PC-9 (cell line): ENCODE measurements around the gene COL25A1. TPM values are rescaled to one million over a fixed set of nuclear protein-coding genes. Genes with fewer than 3 reads are reported as not detected.
"Not testable (repeated sequence)": the region's sequence is repeated elsewhere in the genome, so short reads cannot be mapped to it uniquely, and the experiment has no call there.

Source experiments
- BruUV-seq: library from RNA; stranded (reverse); fragments of 400-500 nt; replicated peaks from 2 replicates; lab custom pipeline; 2021; lab: Mats Ljungman, UMichigan
- CTCF ChIA-PET: fragments of 300-600 bp; sonication (Branson Sonifier 250); formaldehyde crosslinking; loops from one replicate; lab custom pipeline; 2022; ENCODE audit warnings: antibody characterized with exemption; lab: Charles Lee
- POLR2A ChIA-PET: fragments of 300-600 bp; sonication (Branson Sonifier 250); formaldehyde crosslinking; loops from one replicate; lab custom pipeline; 2022; ENCODE audit warnings: antibody characterized with exemption; ENCODE audit not compliant: unreplicated experiment; lab: Charles Lee
- DNase-seq, 2 experiments: peaks; one replicate each; pipeline versions ENCODE4 v3.0.0 to v3.0.0-alpha.2; 2015 to 2022; ENCODE audit warnings: mixed read lengths in 1 of 2
- H2AFZ ChIP-seq: fragments of 200-600 bp; sonication (generic); 2 replicates; pipeline ENCODE4 v1.8.1; 2017; ENCODE audit warnings: antibody characterized with exemption
- H3F3A ChIP-seq: fragments of 200-600 bp; sonication (generic); 2 replicates; pipeline ENCODE4 v1.8.1; 2017; ENCODE audit warnings: antibody characterized with exemption, mild to moderate bottlenecking, low read depth; ENCODE audit not compliant: insufficient read depth
- H3K27ac ChIP-seq: fragments of 200-600 bp; sonication (generic); 2 replicates; pipeline ENCODE4 v1.6.1; 2016; ENCODE audit warnings: mixed run types
- H3K27me3 ChIP-seq: fragments of 200-600 bp; sonication (generic); 2 replicates; pipeline ENCODE4 v1.6.1; 2016; ENCODE audit warnings: low read depth, mixed run types; ENCODE audit not compliant: insufficient read depth
- H3K36me3 ChIP-seq: fragments of 200-600 bp; sonication (generic); 2 replicates; pipeline ENCODE4 v1.6.1; 2016; ENCODE audit warnings: low read depth, mixed run types
- H3K4me1 ChIP-seq: fragments of 200-600 bp; sonication (generic); replicated peaks from 2 replicates; pipeline ENCODE4 v1.6.1; 2016; ENCODE audit warnings: mixed run types; ENCODE audit not compliant: insufficient read depth
- H3K4me2 ChIP-seq: fragments of 200-600 bp; sonication (generic); 2 replicates; pipeline ENCODE4 v1.6.1; 2017; ENCODE audit warnings: mixed run types
- H3K4me3 ChIP-seq: fragments of 200-600 bp; sonication (generic); 2 replicates; pipeline ENCODE4 v1.6.1; 2016; ENCODE audit warnings: mixed run types
- H3K79me2 ChIP-seq: fragments of 200-600 bp; sonication (generic); 2 replicates; pipeline ENCODE4 v1.6.1; 2017; ENCODE audit warnings: low read depth, mixed run types
- H3K9me2 ChIP-seq: fragments of 200-600 bp; sonication (generic); 2 replicates; pipeline ENCODE4 v1.8.1; 2017; ENCODE audit warnings: mild to moderate bottlenecking; ENCODE audit not compliant: insufficient read depth
- H3K9me3 ChIP-seq: fragments of 200-600 bp; sonication (generic); 2 replicates; pipeline ENCODE4 v1.8.1; 2016; ENCODE audit warnings: low read depth; ENCODE audit not compliant: insufficient read depth
- H4K20me1 ChIP-seq: fragments of 200-600 bp; sonication (generic); 2 replicates; pipeline ENCODE4 v1.8.1; 2017; ENCODE audit not compliant: insufficient read depth
- CTCF ChIP-seq: fragments of 200-600 bp; sonication (generic); conservative IDR thresholded peaks from 2 replicates; pipeline ENCODE4 v1.6.1; 2017; ENCODE audit warnings: mixed run types, antibody characterized with exemption, mild to moderate bottlenecking, moderate library complexity
- EZH2 ChIP-seq: fragments of 200-600 bp; sonication (generic); IDR thresholded peaks from 2 replicates; pipeline ENCODE4 v1.8.0; 2017; ENCODE audit warnings: antibody characterized with exemption, low read depth
- intact Hi-C: fragments of 100-400 bp; cut with micrococcal nuclease; formaldehyde crosslinking; loops from one replicate; pipeline ENCODE4 v1.10.0; 2022; ENCODE audit not compliant: unreplicated experiment
- total RNA-seq: library from RNA; stranded (reverse); gene quantifications from 2 replicates; pipeline ENCODE4 v1.2.3, GENCODE V29; 2021

Gene COL25A1
- total RNA-seq, 1 experiment from 2014 or later: not detected

- Histone ChIP-seq H3F3A (no peaks in the 10 kb centered on the region), H3K79me2 (no peaks in the 10 kb centered on the region), H3K27me3 (no peaks in the 10 kb centered on the region), H3K9me2 (no peaks in the 10 kb centered on the region), H3K4me1 (no peaks in the 10 kb centered on the region), H3K4me2 (no peak overlapping the region), H3K4me3 (no peak overlapping the region), H3K36me3 (no peaks in the 10 kb centered on the region), H3K9me3 (no peaks in the 10 kb centered on the region), H3K27ac (no peak overlapping the region), H2AFZ (no peak overlapping the region), H4K20me1 (no peaks in the 10 kb centered on the region)
- BruUV-seq: no TSS peak
- no peak for TF ChIP-seq EZH2
- TF ChIP-seq CTCF: no peak
- no peak for DNase-seq
- intact Hi-C loops: no loop called here
- POLR2A ChIA-PET: interaction anchor here (0.7 kb wide), 1 partner anchor 1631 kb away, joined by 4 read pairs; no protein-coding TSS in a partner anchor
- CTCF ChIA-PET: no interaction called here
Measured at GRCh38 chr4:109113521-109113920, 188.9 kb downstream of the COL25A1 start.

- Histone ChIP-seq H3K4me1 (no peaks in the 10 kb centered on the region), H3K36me3 (no peaks in the 10 kb centered on the region), H3K9me3 (no peaks in the 10 kb centered on the region), H3K27me3 (no peaks in the 10 kb centered on the region), H3K4me3 (no peak overlapping the region), H3F3A (no peaks in the 10 kb centered on the region), H3K9me2 (no peaks in the 10 kb centered on the region), H3K79me2 (no peaks in the 10 kb centered on the region), H2AFZ (no peak overlapping the region), H4K20me1 (no peaks in the 10 kb centered on the region), H3K4me2 (no peak overlapping the region), H3K27ac (no peak overlapping the region)
- POLR2A ChIA-PET: no interaction called here
- no peak for TF ChIP-seq EZH2
- no peak for TF ChIP-seq CTCF
- no TSS peak for BruUV-seq
- CTCF ChIA-PET: no interaction called here
- intact Hi-C loops: no loop called here
- DNase-seq: no peak
Measured at GRCh38 chr4:109111031-109111430, 191.4 kb downstream of the COL25A1 start.

GRCh38 chr4:109108215-109108614 lies 194.2 kb downstream of the COL25A1 start:
- intact Hi-C loops, H2AFZ ChIP-seq: not testable (repeated sequence)
- POLR2A ChIA-PET: interaction anchor here (0.5 kb wide), 1 partner anchor 364 kb away, joined by 8 read pairs; no protein-coding TSS in a partner anchor

DNA sequence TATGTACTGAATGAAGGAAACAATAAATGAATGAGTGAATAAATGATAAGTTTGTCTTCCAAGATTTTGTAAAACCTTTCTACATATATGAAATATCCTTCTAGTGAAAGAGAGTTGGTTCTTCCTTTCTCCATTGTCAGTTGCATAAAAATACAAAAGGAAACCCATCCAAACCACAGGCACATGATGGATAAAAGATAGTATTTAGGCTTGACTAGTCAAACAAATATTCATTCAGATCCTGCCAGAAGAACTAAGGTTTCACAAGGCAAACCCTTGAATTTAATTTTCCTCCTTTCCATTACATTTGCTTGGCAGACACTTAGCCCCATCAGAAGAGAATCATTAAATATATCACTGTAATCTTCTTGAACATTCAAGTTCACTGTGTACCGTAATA lies 208.4 kb downstream of the COL25A1 start:
- ChIA-PET POLR2A (no interaction called here), CTCF (no interaction called here)
- Histone ChIP-seq H3K9me3 (no peaks in the 10 kb centered on the region), H3K36me3 (no peaks in the 10 kb centered on the region), H2AFZ (no peak overlapping the region), H3K79me2 (no peaks in the 10 kb centered on the region), H3K4me1 (no peaks in the 10 kb centered on the region), H4K20me1 (no peaks in the 10 kb centered on the region), H3K27ac (no peak overlapping the region), H3F3A (no peaks in the 10 kb centered on the region), H3K27me3 (no peaks in the 10 kb centered on the region), H3K4me2 (no peak overlapping the region), H3K9me2 (no peaks in the 10 kb centered on the region), H3K4me3 (no peak overlapping the region)
- no peak for DNase-seq
- TF ChIP-seq EZH2 (no peak), CTCF (no peak)
- BruUV-seq: no TSS peak
- intact Hi-C loops: no loop called here

More at GRCh38 chr4:109108215-109108614, 194.2 kb downstream of the COL25A1 start:
- H3K4me3 ChIP-seq, BruUV-seq, CTCF ChIA-PET, H3K9me2 ChIP-seq, H4K20me1 ChIP-seq, H3K9me3 ChIP-seq, DNase-seq, H3F3A ChIP-seq, H3K79me2 ChIP-seq, H3K27ac ChIP-seq, H3K4me2 ChIP-seq, H3K27me3 ChIP-seq, H3K4me1 ChIP-seq, H3K36me3 ChIP-seq: not testable (repeated sequence)
